Measurements from ENCODE around the gene NOTCH4. TPM values are rescaled to one million over a fixed set of nuclear protein-coding genes. Genes with fewer than 3 reads are reported as not detected.

The NOTCH4 gene
- total and polyA plus RNA-seq, 12 donors = 7.1 to 136 (median 20.2) TPM

- Histone ChIP-seq H3K27me3 (no peaks in the 10 kb centered on the region), H3K36me3 (replicated peaks in 1 of 2) (peaks cover 0 to 41% of the 10 kb centered on the region in 2 donors), H3K27ac (peak overlapping the region in 1 of 5 donors; percentile 10), H3K4me1 (replicated peaks in 1 of 2) (peaks cover 0 to 6% of the 10 kb centered on the region in 2 donors), H3K4me3 (no peak overlapping the region), H3K9me3 (replicated peaks in 1 of 3) (no peaks in the 10 kb centered on the region)
- intact Hi-C loops (cut with DNase I) = loop anchor here in 1 of 2 donors (10.0 kb wide), 1 partner anchor 54 kb away; no protein-coding TSS in a partner anchor
- 76 to 88% (median 85%) methylated on average over 2 of the region's 2 CpGs for WGBS, 4 donors
- TF ChIP-seq CTCF (IDR thresholded peaks at IDR 0.05) (no peak), POLR2A (IDR thresholded peaks at IDR 0.05) (no peak)
- DNase-seq = no peak
These were observed 55.5 kb downstream of the NOTCH4 start for GRCh38 chr6:32168350-32168749.

- H3K27me3 ChIP-seq = no peaks in the 10 kb centered on the region
- no peak overlapping the region for H3K27ac ChIP-seq
- H3K9me3 ChIP-seq (replicated peaks in 1 of 3) = no peaks in the 10 kb centered on the region
- WGBS, 4 donors = 73 to 83% (median 80%) methylated on average over 6 of the region's 6 CpGs
- no peak overlapping the region for H3K4me3 ChIP-seq
- peaks cover 0 to 3% of the 10 kb centered on the region in 2 donors for H3K4me1 ChIP-seq (replicated peaks in 1 of 2)
- TF ChIP-seq POLR2A (IDR thresholded peaks at IDR 0.05) = no peak
- no peak for TF ChIP-seq CTCF (IDR thresholded peaks at IDR 0.05)
- intact Hi-C loops (cut with DNase I) = loop anchor here in 1 of 2 donors (10.0 kb wide), 1 partner anchor 53 kb away; no protein-coding TSS in a partner anchor
- DNase-seq = no peak
- H3K36me3 ChIP-seq (replicated peaks in 1 of 2) = peaks cover 0 to 41% of the 10 kb centered on the region in 2 donors
These were observed 56.1 kb downstream of the NOTCH4 start for GRCh38 chr6:32167761-32168262.

GRCh38 chr6:32167154-32167760 is 56.6 kb downstream of the NOTCH4 start:
- WGBS, 4 donors = 85 to 90% (median 87%) methylated on average over 23 to 32 of the region's 32 CpGs
- DNase-seq = no peak
- TF ChIP-seq POLR2A (IDR thresholded peaks at IDR 0.05) (no peak), CTCF (IDR thresholded peaks at IDR 0.05) (no peak)
- no peaks in the 10 kb centered on the region for H3K4me1 ChIP-seq (replicated peaks in 1 of 2)
- H3K9me3 ChIP-seq (replicated peaks in 1 of 3) = no peaks in the 10 kb centered on the region
- H3K27me3 ChIP-seq = no peaks in the 10 kb centered on the region
- no peak overlapping the region for H3K27ac ChIP-seq
- H3K4me3 ChIP-seq = no peak overlapping the region
- peaks cover 0 to 44% of the 10 kb centered on the region in 2 donors for H3K36me3 ChIP-seq (replicated peaks in 1 of 2)
- intact Hi-C loops (cut with DNase I) = loop anchor here in 1 of 2 donors (10.0 kb wide), 1 partner anchor 52 kb away; no protein-coding TSS in a partner anchor

- H3K4me3 ChIP-seq = no peak overlapping the region
- H3K4me1 ChIP-seq (replicated peaks in 1 of 2) = no peaks in the 10 kb centered on the region
- H3K36me3 ChIP-seq (replicated peaks in 1 of 2) = peaks cover 0 to 47% of the 10 kb centered on the region in 2 donors
- no peaks in the 10 kb centered on the region for H3K27me3 ChIP-seq
- no peak overlapping the region for H3K27ac ChIP-seq
- WGBS, 4 donors = 83 to 87% (median 84%) methylated on average over 28 to 30 of the region's 30 CpGs
- DNase-seq = no peak
- intact Hi-C loops (cut with DNase I) = loop anchor here in 1 of 2 donors (10.0 kb wide), 1 partner anchor 52 kb away; no protein-coding TSS in a partner anchor
- TF ChIP-seq CTCF (IDR thresholded peaks at IDR 0.05) = no peak
- H3K9me3 ChIP-seq (replicated peaks in 1 of 3) = no peaks in the 10 kb centered on the region
These were observed 57.3 kb downstream of the NOTCH4 start for GRCh38 chr6:32166411-32167061.

All from adrenal gland (tissue), 12 donors.